KMS-11 (cell line): Measurements from ENCODE around the gene CIBAR2.

Experiments used
- H2AFZ ChIP-seq: fragments of 200-600 bp; sonication (generic); 2 replicates; pipeline ENCODE4 v1.6.1; 2016; ENCODE audit warnings: antibody characterized with exemption, mixed run types, low read depth
- H3K27ac ChIP-seq: fragments of 200-600 bp; sonication (generic); 2 replicates; pipeline ENCODE4 v1.6.1; 2016; ENCODE audit warnings: mild to moderate bottlenecking, mixed run types
- H3K27me3 ChIP-seq: fragments of 200-600 bp; sonication (generic); 2 replicates; pipeline ENCODE4 v1.6.1; 2017; ENCODE audit warnings: mild to moderate bottlenecking, low read depth, mixed run types, moderate library complexity; ENCODE audit not compliant: insufficient read depth
- H3K36me3 ChIP-seq: fragments of 200-600 bp; sonication (generic); 2 replicates; pipeline ENCODE4 v1.6.1; 2017; ENCODE audit warnings: mild to moderate bottlenecking, mixed run types; ENCODE audit not compliant: insufficient read depth
- H3K4me1 ChIP-seq: fragments of 200-600 bp; sonication (generic); 2 replicates; pipeline ENCODE4 v1.6.1; 2016; ENCODE audit warnings: mild to moderate bottlenecking, low read depth, mixed run types; ENCODE audit not compliant: poor library complexity, severe bottlenecking
- H3K4me2 ChIP-seq: fragments of 200-600 bp; sonication (generic); 2 replicates; pipeline ENCODE4 v1.7.0; 2016; ENCODE audit warnings: mild to moderate bottlenecking, mixed run types
- H3K4me3 ChIP-seq: fragments of 200-600 bp; sonication (generic); IDR thresholded peaks from 2 replicates; pipeline ENCODE4 v1.6.1; 2017; ENCODE audit warnings: low read depth, low read length, mixed read lengths; ENCODE audit not compliant: insufficient read depth
- H3K79me2 ChIP-seq: fragments of 200-600 bp; sonication (generic); 2 replicates; pipeline ENCODE4 v1.6.1; 2016; ENCODE audit warnings: low read depth, mixed run types; ENCODE audit not compliant: insufficient read depth
- H3K9ac ChIP-seq: fragments of 200-600 bp; sonication (generic); 2 replicates; pipeline ENCODE4 v1.6.1; 2016; ENCODE audit warnings: mild to moderate bottlenecking, mixed run types
- H4K20me1 ChIP-seq: fragments of 200-600 bp; sonication (generic); 2 replicates; pipeline ENCODE4 v1.6.1; 2016; ENCODE audit warnings: mild to moderate bottlenecking, mixed run types; ENCODE audit not compliant: insufficient read depth
- CTCF ChIP-seq: fragments of 200-600 bp; sonication (generic); conservative IDR thresholded peaks from 2 replicates; pipeline ENCODE4 v1.6.1; 2017; ENCODE audit warnings: low read depth, mild to moderate bottlenecking, antibody characterized with exemption, low read length, moderate library complexity, mixed read lengths

Gene CIBAR2

GRCh38 chr16:85113168-85113733 is 979 bp upstream of the CIBAR2 start:
- no peaks in the 10 kb centered on the region for H3K36me3 ChIP-seq
- no peaks in the 10 kb centered on the region for H3K79me2 ChIP-seq
- H3K9ac ChIP-seq, result no peak overlapping the region
- no peak overlapping the region for H3K4me3 ChIP-seq
- peaks cover 63% of the 10 kb centered on the region for H3K27me3 ChIP-seq
- no peak overlapping the region for H2AFZ ChIP-seq
- no peak overlapping the region for H3K4me2 ChIP-seq
- peaks cover 4% of the 10 kb centered on the region for H3K4me1 ChIP-seq
- H4K20me1 ChIP-seq, result no peaks in the 10 kb centered on the region
- H3K27ac ChIP-seq, result no peak overlapping the region
- no peak for TF ChIP-seq CTCF

GRCh38 chr16:85111184-85111583 is 1.1 kb downstream of the CIBAR2 start:
- Histone ChIP-seq H3K9ac (no peak overlapping the region), H2AFZ (no peak overlapping the region), H3K4me2 (no peak overlapping the region), H3K4me3 (no peak overlapping the region), H3K4me1 (peaks cover 4% of the 10 kb centered on the region), H3K27me3 (peaks cover 74% of the 10 kb centered on the region), H3K36me3 (no peaks in the 10 kb centered on the region), H3K27ac (no peak overlapping the region), H4K20me1 (no peaks in the 10 kb centered on the region), H3K79me2 (no peaks in the 10 kb centered on the region)
- TF ChIP-seq CTCF, result no peak

GRCh38 chr16:85110105-85110504 is 2.2 kb downstream of the CIBAR2 start:
- Histone ChIP-seq H3K4me1 (peaks cover 3% of the 10 kb centered on the region), H3K9ac (no peak overlapping the region), H3K4me2 (no peak overlapping the region), H3K27ac (no peak overlapping the region), H3K27me3 (peaks cover 81% of the 10 kb centered on the region), H3K4me3 (no peak overlapping the region), H4K20me1 (no peaks in the 10 kb centered on the region), H3K36me3 (no peaks in the 10 kb centered on the region), H2AFZ (no peak overlapping the region), H3K79me2 (no peaks in the 10 kb centered on the region)
- TF ChIP-seq CTCF, result no peak

GRCh38 chr16:85107532-85107931 is 4.7 kb downstream of the CIBAR2 start:
- Histone ChIP-seq H3K4me2 (no peak overlapping the region), H3K36me3 (no peaks in the 10 kb centered on the region), H3K4me1 (no peaks in the 10 kb centered on the region), H3K27me3 (peaks cover 94% of the 10 kb centered on the region), H3K9ac (no peak overlapping the region), H2AFZ (no peak overlapping the region), H3K27ac (no peak overlapping the region), H3K4me3 (no peak overlapping the region), H4K20me1 (no peaks in the 10 kb centered on the region), H3K79me2 (no peaks in the 10 kb centered on the region)
- TF ChIP-seq CTCF, result no peak
